ENCODE measurements around the gene HARS1.
"Not testable (repeated sequence)": the region's sequence is repeated elsewhere in the genome, so short reads cannot be mapped to it uniquely, and the experiment has no call there.

Gene HARS1

GRCh38 chr5:140630292-140631035, 60.7 kb downstream of the HARS1 start:
- H2AK5ac ChIP-seq (ENCODE audit: low read length, severe bottlenecking): no peak overlapping the region
- no peak overlapping the region for H3K14ac ChIP-seq (ENCODE audit: low read length in 2 of 2)
- no peak overlapping the region for H3K23ac ChIP-seq (ENCODE audit: low read length in 2 of 2)
- no peak overlapping the region for H2BK5ac ChIP-seq (ENCODE audit: low read depth, low read length, poor library complexity, severe bottlenecking)
- H4K8ac ChIP-seq (ENCODE audit: low read length): no peak overlapping the region
- H3K9ac ChIP-seq (ENCODE audit: low read length): no peak overlapping the region
- no peaks in the 10 kb centered on the region for H3K4me1 ChIP-seq (ENCODE audit: control insufficient read depth, insufficient read depth, low read depth, low read length)
- H4K91ac ChIP-seq (ENCODE audit: low read length): no peak overlapping the region
- no peak overlapping the region for H2BK15ac ChIP-seq (ENCODE audit: low read depth, poor library complexity, severe bottlenecking)
- H3K4ac ChIP-seq (ENCODE audit: low read depth in 1 of 2, low read length in 2 of 2): no peak overlapping the region
- peaks cover 16% of the 10 kb centered on the region for H3K9me3 ChIP-seq (ENCODE audit: control insufficient read depth, low read length)
- H3K27ac ChIP-seq (ENCODE audit: low read length, poor library complexity, severe bottlenecking): no peak overlapping the region
- no peak overlapping the region for H3K4me3 ChIP-seq (ENCODE audit: insufficient read depth in 1 of 2, low read depth in 1 of 2, low read length in 2 of 2)
- no peak overlapping the region for H3K4me2 ChIP-seq (ENCODE audit: low read length, poor library complexity, severe bottlenecking)
- no peak overlapping the region for H2BK120ac ChIP-seq (ENCODE audit: low read depth, low read length)
- peaks cover 0 to 8% of the 10 kb centered on the region in 2 experiments for H3K36me3 ChIP-seq (ENCODE audit: control insufficient read depth in 1 of 2, insufficient read depth in 2 of 2, low read depth in 1 of 2, low read length in 2 of 2)
- DNase-seq: no peak
- no peak overlapping the region for H3K18ac ChIP-seq (ENCODE audit: low read depth in 1 of 2, low read length in 2 of 2)
- H2BK12ac ChIP-seq (ENCODE audit: low read length in 2 of 2): no peak overlapping the region
- H3K27me3 ChIP-seq (ENCODE audit: control insufficient read depth in 1 of 2, insufficient read depth in 1 of 2, low read length in 2 of 2): peaks cover 0 to 13% of the 10 kb centered on the region in 2 experiments
- H2AFZ ChIP-seq (ENCODE audit: low read depth, low read length): no peak overlapping the region
- WGBS: 50% methylated on average over 2 of the region's 2 CpGs
- H3K79me1 ChIP-seq (replicated peaks; ENCODE audit: low read length, poor library complexity, severe bottlenecking): no peaks in the 10 kb centered on the region

GRCh38 chr5:140628711-140629110, 62.5 kb downstream of the HARS1 start:
- peaks cover 0 to 8% of the 10 kb centered on the region in 2 experiments for H3K36me3 ChIP-seq (ENCODE audit: control insufficient read depth in 1 of 2, insufficient read depth in 2 of 2, low read depth in 1 of 2, low read length in 2 of 2)
- H4K8ac ChIP-seq (ENCODE audit: low read length): no peak overlapping the region
- no peak overlapping the region for H2AFZ ChIP-seq (ENCODE audit: low read depth, low read length)
- H3K4me3 ChIP-seq (ENCODE audit: insufficient read depth in 1 of 2, low read depth in 1 of 2, low read length in 2 of 2): no peak overlapping the region
- H3K27ac ChIP-seq (ENCODE audit: low read length, poor library complexity, severe bottlenecking): no peak overlapping the region
- no peak overlapping the region for H2BK15ac ChIP-seq (ENCODE audit: low read depth, poor library complexity, severe bottlenecking)
- H4K91ac ChIP-seq (ENCODE audit: low read length): no peak overlapping the region
- WGBS: 71% methylated on average over 1 of the region's 1 CpG
- peaks cover 16% of the 10 kb centered on the region for H3K9me3 ChIP-seq (ENCODE audit: control insufficient read depth, low read length)
- H2BK12ac ChIP-seq (ENCODE audit: low read length in 2 of 2): no peak overlapping the region
- H3K23ac ChIP-seq (ENCODE audit: low read length in 2 of 2): no peak overlapping the region
- no peaks in the 10 kb centered on the region for H3K4me1 ChIP-seq (ENCODE audit: control insufficient read depth, insufficient read depth, low read depth, low read length)
- H2BK120ac ChIP-seq (ENCODE audit: low read depth, low read length): no peak overlapping the region
- no peak overlapping the region for H3K4me2 ChIP-seq (ENCODE audit: low read length, poor library complexity, severe bottlenecking)
- H3K18ac ChIP-seq (ENCODE audit: low read depth in 1 of 2, low read length in 2 of 2): no peak overlapping the region
- no peaks in the 10 kb centered on the region for H3K79me1 ChIP-seq (replicated peaks; ENCODE audit: low read length, poor library complexity, severe bottlenecking)
- H2BK5ac ChIP-seq (ENCODE audit: low read depth, low read length, poor library complexity, severe bottlenecking): no peak overlapping the region
- no peak for DNase-seq
- H3K14ac ChIP-seq (ENCODE audit: low read length in 2 of 2): no peak overlapping the region
- no peak overlapping the region for H2AK5ac ChIP-seq (ENCODE audit: low read length, severe bottlenecking)
- H3K9ac ChIP-seq (ENCODE audit: low read length): no peak overlapping the region
- no peak overlapping the region for H3K4ac ChIP-seq (ENCODE audit: low read depth in 1 of 2, low read length in 2 of 2)
- peaks cover 0 to 13% of the 10 kb centered on the region in 2 experiments for H3K27me3 ChIP-seq (ENCODE audit: control insufficient read depth in 1 of 2, insufficient read depth in 1 of 2, low read length in 2 of 2)

- H2BK12ac ChIP-seq (ENCODE audit: low read length in 2 of 2): no peak overlapping the region
- peaks cover 0 to 8% of the 10 kb centered on the region in 2 experiments for H3K36me3 ChIP-seq (ENCODE audit: control insufficient read depth in 1 of 2, insufficient read depth in 2 of 2, low read depth in 1 of 2, low read length in 2 of 2)
- H3K23ac ChIP-seq (ENCODE audit: low read length in 2 of 2): no peak overlapping the region
- H3K27me3 ChIP-seq (ENCODE audit: control insufficient read depth in 1 of 2, insufficient read depth in 1 of 2, low read length in 2 of 2): peaks cover 0 to 13% of the 10 kb centered on the region in 2 experiments
- H3K4me1 ChIP-seq (ENCODE audit: control insufficient read depth, insufficient read depth, low read depth, low read length): no peaks in the 10 kb centered on the region
- no peak overlapping the region for H4K8ac ChIP-seq (ENCODE audit: low read length)
- H3K4ac ChIP-seq (ENCODE audit: low read depth in 1 of 2, low read length in 2 of 2): no peak overlapping the region
- H4K91ac ChIP-seq (ENCODE audit: low read length): no peak overlapping the region
- no peak overlapping the region for H3K4me3 ChIP-seq (ENCODE audit: insufficient read depth in 1 of 2, low read depth in 1 of 2, low read length in 2 of 2)
- H3K79me1 ChIP-seq (replicated peaks; ENCODE audit: low read length, poor library complexity, severe bottlenecking): no peaks in the 10 kb centered on the region
- H2AK5ac ChIP-seq (ENCODE audit: low read length, severe bottlenecking): no peak overlapping the region
- no peak overlapping the region for H3K9ac ChIP-seq (ENCODE audit: low read length)
- peaks cover 16% of the 10 kb centered on the region for H3K9me3 ChIP-seq (ENCODE audit: control insufficient read depth, low read length)
- no peak overlapping the region for H3K4me2 ChIP-seq (ENCODE audit: low read length, poor library complexity, severe bottlenecking)
- 96% methylated on average over 6 of the region's 6 CpGs for WGBS
- H3K27ac ChIP-seq (ENCODE audit: low read length, poor library complexity, severe bottlenecking): no peak overlapping the region
- no peak overlapping the region for H3K14ac ChIP-seq (ENCODE audit: low read length in 2 of 2)
- no peak overlapping the region for H2BK120ac ChIP-seq (ENCODE audit: low read depth, low read length)
- H2AFZ ChIP-seq (ENCODE audit: low read depth, low read length): no peak overlapping the region
- H3K18ac ChIP-seq (ENCODE audit: low read depth in 1 of 2, low read length in 2 of 2): no peak overlapping the region
- H2BK5ac ChIP-seq (ENCODE audit: low read depth, low read length, poor library complexity, severe bottlenecking): no peak overlapping the region
- DNase-seq: no peak
- H2BK15ac ChIP-seq (ENCODE audit: low read depth, poor library complexity, severe bottlenecking): no peak overlapping the region
These were observed 63.2 kb downstream of the HARS1 start for GRCh38 chr5:140627972-140628371.

GRCh38 chr5:140624886-140625285, 66.3 kb downstream of the HARS1 start:
- not testable (repeated sequence) for H2BK5ac ChIP-seq (ENCODE audit: low read depth, low read length, poor library complexity, severe bottlenecking); H2BK15ac ChIP-seq (ENCODE audit: low read depth, poor library complexity, severe bottlenecking); H3K4me2 ChIP-seq (ENCODE audit: low read length, poor library complexity, severe bottlenecking); H3K4ac ChIP-seq (ENCODE audit: low read depth in 1 of 2, low read length in 2 of 2); H3K36me3 ChIP-seq (ENCODE audit: control insufficient read depth in 1 of 2, insufficient read depth in 2 of 2, low read depth in 1 of 2, low read length in 2 of 2); H3K18ac ChIP-seq (ENCODE audit: low read depth in 1 of 2, low read length in 2 of 2); H2AK5ac ChIP-seq (ENCODE audit: low read length, severe bottlenecking); H3K27me3 ChIP-seq (ENCODE audit: control insufficient read depth in 1 of 2, insufficient read depth in 1 of 2, low read length in 2 of 2); H3K4me3 ChIP-seq (ENCODE audit: insufficient read depth in 1 of 2, low read depth in 1 of 2, low read length in 2 of 2); H3K9ac ChIP-seq (ENCODE audit: low read length); H2BK12ac ChIP-seq (ENCODE audit: low read length in 2 of 2); H3K4me1 ChIP-seq (ENCODE audit: control insufficient read depth, insufficient read depth, low read depth, low read length); DNase-seq; H2AFZ ChIP-seq (ENCODE audit: low read depth, low read length); H3K14ac ChIP-seq (ENCODE audit: low read length in 2 of 2); H3K27ac ChIP-seq (ENCODE audit: low read length, poor library complexity, severe bottlenecking); H3K79me1 ChIP-seq (replicated peaks; ENCODE audit: low read length, poor library complexity, severe bottlenecking); H2BK120ac ChIP-seq (ENCODE audit: low read depth, low read length); H4K91ac ChIP-seq (ENCODE audit: low read length); H4K8ac ChIP-seq (ENCODE audit: low read length); H3K23ac ChIP-seq (ENCODE audit: low read length in 2 of 2)
- 85% methylated on average over 10 of the region's 10 CpGs for WGBS
- H3K9me3 ChIP-seq (ENCODE audit: control insufficient read depth, low read length): peaks cover 16% of the 10 kb centered on the region
